OCI-LY1 (cell line): ENCODE data around the gene AFAP1.

Experiments used
- EZH2 ChIP-seq: fragments of 200-600 bp; sonication (generic), shearing (Covaris generic); IDR thresholded peaks from 2 replicates; pipeline ENCODE4 v1.8.0; 2017; ENCODE audit warnings: borderline replicate concordance, mixed run types, mild to moderate bottlenecking, antibody characterized with exemption, low read length, moderate library complexity, mixed read lengths
- TF ChIP-seq, protein P1 (sequence below): fragments of 200-600 bp; sonication (generic), shearing (Covaris generic); IDR thresholded peaks from 2 replicates; pipeline ENCODE4 v1.5.1; 2017; ENCODE audit warnings: mild to moderate bottlenecking, antibody characterized with exemption, low read length, moderate library complexity, mixed read lengths

DNA sequence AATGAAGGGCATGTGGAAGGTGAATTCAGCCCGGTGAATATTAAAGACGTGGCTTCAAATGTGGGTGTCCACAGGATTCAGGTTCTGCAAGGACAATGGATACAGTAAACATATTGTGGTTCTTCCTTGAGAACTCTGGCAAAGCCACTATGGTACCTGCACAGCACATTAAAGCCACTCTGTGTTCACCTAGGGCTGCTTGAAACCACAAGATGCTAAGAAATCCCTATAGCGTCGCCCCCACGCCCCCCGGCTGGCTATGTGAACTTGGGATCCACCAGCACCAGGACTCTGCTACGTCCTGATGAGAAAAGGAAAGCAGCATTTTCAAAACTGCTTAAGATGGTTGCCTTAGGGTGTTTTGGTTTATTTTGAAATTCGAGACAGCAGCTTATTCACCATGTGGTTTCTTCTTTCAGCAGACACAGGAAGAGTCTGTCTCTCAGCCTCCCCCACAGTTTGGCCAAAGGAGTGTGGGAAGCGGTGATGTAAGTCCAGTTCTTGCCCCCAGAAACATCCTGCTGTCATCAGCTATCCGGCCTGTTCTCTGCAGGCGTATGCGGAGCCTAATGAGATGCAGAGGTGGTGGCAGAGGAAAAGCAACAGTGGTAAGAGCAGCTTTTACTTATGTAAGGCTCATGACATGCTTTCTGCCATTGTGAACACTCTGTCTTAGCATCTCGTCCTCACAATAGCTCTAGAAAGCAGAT lies 111.5 kb downstream of the AFAP1 start:
- TF ChIP-seq, protein P1, sequence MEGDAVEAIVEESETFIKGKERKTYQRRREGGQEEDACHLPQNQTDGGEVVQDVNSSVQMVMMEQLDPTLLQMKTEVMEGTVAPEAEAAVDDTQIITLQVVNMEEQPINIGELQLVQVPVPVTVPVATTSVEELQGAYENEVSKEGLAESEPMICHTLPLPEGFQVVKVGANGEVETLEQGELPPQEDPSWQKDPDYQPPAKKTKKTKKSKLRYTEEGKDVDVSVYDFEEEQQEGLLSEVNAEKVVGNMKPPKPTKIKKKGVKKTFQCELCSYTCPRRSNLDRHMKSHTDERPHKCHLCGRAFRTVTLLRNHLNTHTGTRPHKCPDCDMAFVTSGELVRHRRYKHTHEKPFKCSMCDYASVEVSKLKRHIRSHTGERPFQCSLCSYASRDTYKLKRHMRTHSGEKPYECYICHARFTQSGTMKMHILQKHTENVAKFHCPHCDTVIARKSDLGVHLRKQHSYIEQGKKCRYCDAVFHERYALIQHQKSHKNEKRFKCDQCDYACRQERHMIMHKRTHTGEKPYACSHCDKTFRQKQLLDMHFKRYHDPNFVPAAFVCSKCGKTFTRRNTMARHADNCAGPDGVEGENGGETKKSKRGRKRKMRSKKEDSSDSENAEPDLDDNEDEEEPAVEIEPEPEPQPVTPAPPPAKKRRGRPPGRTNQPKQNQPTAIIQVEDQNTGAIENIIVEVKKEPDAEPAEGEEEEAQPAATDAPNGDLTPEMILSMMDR, result no peak
- no peak for TF ChIP-seq EZH2
